PC-3 (cell line): ENCODE results near the gene OPN1SW. TPM values are rescaled to one million over a fixed set of nuclear protein-coding genes. Genes with fewer than 3 reads are reported as not detected.

ENCODE experiments used
- ATAC-seq: fragments of 200-7000 bp; cut with Tn5 transposase; 2 replicates; pipeline ENCODE4 v1.9.1; 2020; ENCODE audit warnings: mild to moderate bottlenecking, moderate library complexity
- BruUV-seq: library from RNA; stranded (reverse); fragments of 400-500 nt; replicated peaks from 2 replicates; lab custom pipeline; 2021; lab: Mats Ljungman, UMichigan
- CTCF ChIA-PET: fragments of 300-600 bp; sonication (Branson Sonifier 250); formaldehyde crosslinking; loops from one replicate; lab custom pipeline; 2022; ENCODE audit warnings: antibody characterized with exemption; lab: Charles Lee
- POLR2A ChIA-PET: fragments of 300-600 bp; sonication (Branson Sonifier 250); formaldehyde crosslinking; loops from one replicate; lab custom pipeline; 2022; ENCODE audit warnings: antibody characterized with exemption; ENCODE audit not compliant: unreplicated experiment; lab: Charles Lee
- DNase-seq: peaks from one replicate; pipeline ENCODE4 v3.0.0-alpha.2; 2015
- H2AFZ ChIP-seq: fragments of 300-600 bp; sonication (generic); 2 replicates; pipeline ENCODE4 v1.6.0; 2016; ENCODE audit warnings: antibody characterized with exemption, low read length
- H3F3A ChIP-seq: fragments of 300-600 bp; sonication (generic); one replicate; pipeline ENCODE4 v1.6.0; 2017; ENCODE audit warnings: antibody characterized with exemption, low read length, control low read depth, mild to moderate bottlenecking; ENCODE audit not compliant: unreplicated experiment
- H3K27ac ChIP-seq: fragments of 300-600 bp; sonication (generic); 2 replicates; pipeline ENCODE4 v1.5.1; 2016; ENCODE audit warnings: mild to moderate bottlenecking, low read length
- H3K27me3 ChIP-seq: fragments of 300-600 bp; sonication (generic); 2 replicates; pipeline ENCODE4 v1.6.1; 2016; ENCODE audit warnings: low read length, mixed read lengths
- H3K36me3 ChIP-seq: fragments of 300-600 bp; sonication (generic); 2 replicates; pipeline ENCODE4 v1.6.1; 2016; ENCODE audit warnings: low read depth, mixed run types, low read length, mixed read lengths
- H3K4me1 ChIP-seq: fragments of 300-600 bp; sonication (generic); 2 replicates; pipeline ENCODE4 v1.5.1; 2016; ENCODE audit warnings: low read length; ENCODE audit not compliant: insufficient read depth
- H3K4me2 ChIP-seq: fragments of 300-600 bp; sonication (generic); 2 replicates; pipeline ENCODE4 v1.6.0; 2016; ENCODE audit warnings: low read length
- H3K4me3 ChIP-seq: fragments of 300-600 bp; sonication (generic); 2 replicates; pipeline ENCODE4 v1.5.1; 2016; ENCODE audit warnings: mild to moderate bottlenecking, low read length, mixed read lengths
- H3K79me2 ChIP-seq: fragments of 300-600 bp; sonication (generic); 2 replicates; pipeline ENCODE4 v1.6.1; 2017; ENCODE audit warnings: low read length, mixed read lengths
- H3K9ac ChIP-seq: fragments of 300-600 bp; sonication (generic); 2 replicates; pipeline ENCODE4 v1.6.0; 2016; ENCODE audit warnings: mild to moderate bottlenecking, low read length
- H3K9me2 ChIP-seq: fragments of 300-600 bp; sonication (generic); replicated peaks from 2 replicates; pipeline ENCODE4 v1.6.1; 2016; ENCODE audit warnings: mixed run types, low read length, mixed read lengths
- H3K9me3 ChIP-seq: fragments of 300-600 bp; sonication (generic); 2 replicates; pipeline ENCODE4 v1.6.1; 2016; ENCODE audit warnings: low read length, mixed read lengths
- H4K20me1 ChIP-seq: fragments of 300-600 bp; sonication (generic); 2 replicates; pipeline ENCODE4 v1.6.1; 2016; ENCODE audit warnings: low read length, mixed read lengths
- EZH2 ChIP-seq: fragments of 300-600 bp; sonication (generic); IDR thresholded peaks from one replicate; pipeline ENCODE4 v1.6.1; 2017; ENCODE audit warnings: antibody characterized with exemption, mild to moderate bottlenecking, low read length; ENCODE audit not compliant: unreplicated experiment
- EZH2phosphoT487 ChIP-seq: fragments of 300-600 bp; sonication (generic); IDR thresholded peaks from 2 replicates; pipeline ENCODE4 v1.6.1; 2018; ENCODE audit warnings: mild to moderate bottlenecking, antibody characterized with exemption, low read length, borderline replicate concordance
- intact Hi-C: fragments of 100-400 bp; cut with micrococcal nuclease; formaldehyde crosslinking; loops from 2 replicates; pipeline ENCODE4 v1.9.0; 2023
- total RNA-seq: library from RNA; depleted of rRNA; stranded (reverse); fragments of >200 nt; gene quantifications from 2 replicates; pipeline ENCODE4 v1.2.3, GENCODE V29; 2014
- TF ChIP-seq, protein P1 (sequence below): fragments of 300-600 bp; sonication (generic); conservative IDR thresholded peaks from 2 replicates; pipeline ENCODE4 v1.5.1; 2017; ENCODE audit warnings: antibody characterized with exemption, low read depth, mild to moderate bottlenecking, low read length

The OPN1SW gene
- total RNA-seq, 1 experiment from 2014 or later, result not detected

GRCh38 chr7:128785738-128786137 is 10.1 kb upstream of the OPN1SW start:
- Histone ChIP-seq H3K79me2 (no peaks in the 10 kb centered on the region), H3K4me1 (no peaks in the 10 kb centered on the region), H3K27me3 (no peaks in the 10 kb centered on the region), H3K27ac (no peak overlapping the region), H3K36me3 (no peaks in the 10 kb centered on the region), H4K20me1 (no peaks in the 10 kb centered on the region), H3F3A (no peaks in the 10 kb centered on the region), H3K4me2 (no peak overlapping the region), H3K9me2 (no peaks in the 10 kb centered on the region), H3K4me3 (no peak overlapping the region), H3K9ac (no peak overlapping the region), H2AFZ (no peak overlapping the region), H3K9me3 (no peaks in the 10 kb centered on the region)
- no TSS peak for BruUV-seq
- ChIA-PET POLR2A (interaction anchor here (0.7 kb wide), 1 partner anchor 77 kb away, joined by 5 read pairs; the partner anchor contains the start of gene ATP6V1F), CTCF (no interaction called here)
- ATAC-seq (no peak), DNase-seq (no peak)
- TF ChIP-seq, protein P1, sequence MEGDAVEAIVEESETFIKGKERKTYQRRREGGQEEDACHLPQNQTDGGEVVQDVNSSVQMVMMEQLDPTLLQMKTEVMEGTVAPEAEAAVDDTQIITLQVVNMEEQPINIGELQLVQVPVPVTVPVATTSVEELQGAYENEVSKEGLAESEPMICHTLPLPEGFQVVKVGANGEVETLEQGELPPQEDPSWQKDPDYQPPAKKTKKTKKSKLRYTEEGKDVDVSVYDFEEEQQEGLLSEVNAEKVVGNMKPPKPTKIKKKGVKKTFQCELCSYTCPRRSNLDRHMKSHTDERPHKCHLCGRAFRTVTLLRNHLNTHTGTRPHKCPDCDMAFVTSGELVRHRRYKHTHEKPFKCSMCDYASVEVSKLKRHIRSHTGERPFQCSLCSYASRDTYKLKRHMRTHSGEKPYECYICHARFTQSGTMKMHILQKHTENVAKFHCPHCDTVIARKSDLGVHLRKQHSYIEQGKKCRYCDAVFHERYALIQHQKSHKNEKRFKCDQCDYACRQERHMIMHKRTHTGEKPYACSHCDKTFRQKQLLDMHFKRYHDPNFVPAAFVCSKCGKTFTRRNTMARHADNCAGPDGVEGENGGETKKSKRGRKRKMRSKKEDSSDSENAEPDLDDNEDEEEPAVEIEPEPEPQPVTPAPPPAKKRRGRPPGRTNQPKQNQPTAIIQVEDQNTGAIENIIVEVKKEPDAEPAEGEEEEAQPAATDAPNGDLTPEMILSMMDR, result no peak
- intact Hi-C loops, result no loop called here

DNA sequence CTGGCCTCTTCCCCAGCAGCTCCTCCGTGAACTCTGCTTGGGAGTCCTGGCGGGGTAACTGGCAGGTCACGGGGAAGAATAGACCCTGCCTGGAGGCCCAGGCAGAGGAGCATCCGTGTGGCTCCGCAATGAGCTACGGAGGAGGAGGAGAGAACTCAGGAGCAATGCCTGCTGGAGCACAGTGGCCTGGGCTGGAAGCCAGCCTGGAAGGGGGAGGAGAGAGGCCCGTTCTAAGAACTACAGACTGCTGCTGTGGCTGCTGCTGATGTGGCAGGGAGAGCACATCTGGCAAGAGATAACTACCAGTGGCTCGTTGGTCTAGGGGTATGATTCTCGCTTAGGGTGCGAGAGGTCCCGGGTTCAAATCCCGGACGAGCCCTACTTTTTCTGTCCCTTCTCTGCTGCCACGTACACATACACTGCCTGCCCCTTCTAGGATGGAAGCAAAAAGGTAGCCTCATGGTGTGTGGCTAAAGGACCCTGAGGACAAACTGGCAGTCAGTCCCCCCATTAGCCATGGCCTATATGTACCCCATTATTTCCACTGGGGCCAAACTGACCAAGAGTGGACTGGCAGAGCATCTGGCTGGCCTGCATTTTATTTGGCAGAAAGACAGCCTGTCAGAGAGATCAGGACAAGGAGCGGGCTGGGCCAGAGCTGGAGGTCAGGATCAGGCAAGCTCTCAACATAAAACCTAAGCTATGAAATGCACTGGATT is 7.7 kb upstream of the OPN1SW start:
- Histone ChIP-seq H3K27me3 (no peaks in the 10 kb centered on the region), H3K27ac (no peak overlapping the region), H3K9me2 (no peaks in the 10 kb centered on the region), H3K9me3 (no peaks in the 10 kb centered on the region), H3K79me2 (no peaks in the 10 kb centered on the region), H3K9ac (no peak overlapping the region), H3K4me1 (no peaks in the 10 kb centered on the region), H3F3A (no peaks in the 10 kb centered on the region), H2AFZ (no peak overlapping the region), H4K20me1 (no peaks in the 10 kb centered on the region), H3K36me3 (no peaks in the 10 kb centered on the region), H3K4me2 (no peak overlapping the region), H3K4me3 (no peak overlapping the region)
- ChIA-PET CTCF (no interaction called here), POLR2A (no interaction called here)
- BruUV-seq, result no TSS peak
- TF ChIP-seq EZH2phosphoT487, result no peak
- TF ChIP-seq, protein P1, result no peak
- TF ChIP-seq EZH2, result no peak
- DNase-seq (no peak), ATAC-seq (no peak; the same call in 1 of the 2 replicates)
- intact Hi-C loops, result no loop called here

- Histone ChIP-seq H3K27me3 (no peaks in the 10 kb centered on the region), H3K79me2 (no peaks in the 10 kb centered on the region), H3K27ac (no peak overlapping the region), H3K9me2 (no peaks in the 10 kb centered on the region), H2AFZ (no peak overlapping the region), H3K36me3 (no peaks in the 10 kb centered on the region), H3K9ac (no peak overlapping the region), H3K9me3 (no peaks in the 10 kb centered on the region), H3K4me2 (no peak overlapping the region), H3K4me3 (no peak overlapping the region), H4K20me1 (no peaks in the 10 kb centered on the region), H3K4me1 (no peaks in the 10 kb centered on the region), H3F3A (no peaks in the 10 kb centered on the region)
- POLR2A ChIA-PET, result no interaction called here
- no peak for ATAC-seq
- TF ChIP-seq, protein P1, result no peak
- TF ChIP-seq EZH2phosphoT487 (no peak), EZH2 (no peak)
- no peak for DNase-seq
- CTCF ChIA-PET, result no interaction called here
- BruUV-seq, result no TSS peak
- intact Hi-C loops, result no loop called here
Measured at GRCh38 chr7:128781851-128782250, 6.3 kb upstream of the OPN1SW start.
